GM23338 (cell line): ENCODE results near the gene LGALS1.

Experiments used
- CREB1 ChIP-seq: fragments of 250-450 bp; sonication (Bioruptor Pico); IDR thresholded peaks from 2 replicates; pipeline ENCODE4 v1.5.0; 2020; ENCODE audit warnings: low read depth, mild to moderate bottlenecking, moderate library complexity
- EZH2 ChIP-seq: fragments of 200-600 bp; sonication (generic); IDR thresholded peaks from one replicate; pipeline ENCODE4 v1.8.0; 2017; ENCODE audit warnings: antibody characterized with exemption, mild to moderate bottlenecking, low read depth; ENCODE audit not compliant: unreplicated experiment
- EZH2phosphoT487 ChIP-seq: fragments of 200-600 bp; sonication (generic); IDR thresholded peaks from one replicate; pipeline ENCODE4 v1.8.1; 2018; ENCODE audit warnings: antibody characterized with exemption; ENCODE audit not compliant: unreplicated experiment
- JUNB ChIP-seq: IDR thresholded peaks from one replicate; pipeline ENCODE4 v1.6.1; 2016; ENCODE audit warnings: antibody characterized with exemption; ENCODE audit not compliant: unreplicated experiment
- NANOG ChIP-seq: IDR thresholded peaks from 2 replicates; pipeline ENCODE4 v1.6.1; 2016; ENCODE audit warnings: antibody characterized with exemption, borderline replicate concordance
- POLR2AphosphoS5 ChIP-seq: IDR thresholded peaks from 2 replicates; pipeline ENCODE4 v1.6.1; 2016; ENCODE audit warnings: antibody characterized with exemption, low read depth
- ZNF331 ChIP-seq: fragments of 250-450 bp; sonication (Bioruptor Pico); IDR thresholded peaks from 2 replicates; pipeline ENCODE4 v1.5.0; 2020; ENCODE audit warnings: low read depth, mild to moderate bottlenecking, moderate library complexity
- TF ChIP-seq, protein P1 (sequence below), 2 experiments: fragments of 200-600 bp in 1 of 2; sonication (generic) in 1 of 2; conservative IDR thresholded peaks; 2 replicates each; pipeline versions ENCODE4 v1.5.1 to v1.6.1; 2016 to 2017; ENCODE audit warnings: antibody characterized with exemption in 2 of 2, low read depth in 2 of 2, mild to moderate bottlenecking in 2 of 2, moderate library complexity in 1 of 2
- TF ChIP-seq, protein P2 (sequence below): IDR thresholded peaks from one replicate; pipeline ENCODE4 v1.6.1; 2018; ENCODE audit warnings: antibody characterized with exemption; ENCODE audit not compliant: unreplicated experiment

DNA sequence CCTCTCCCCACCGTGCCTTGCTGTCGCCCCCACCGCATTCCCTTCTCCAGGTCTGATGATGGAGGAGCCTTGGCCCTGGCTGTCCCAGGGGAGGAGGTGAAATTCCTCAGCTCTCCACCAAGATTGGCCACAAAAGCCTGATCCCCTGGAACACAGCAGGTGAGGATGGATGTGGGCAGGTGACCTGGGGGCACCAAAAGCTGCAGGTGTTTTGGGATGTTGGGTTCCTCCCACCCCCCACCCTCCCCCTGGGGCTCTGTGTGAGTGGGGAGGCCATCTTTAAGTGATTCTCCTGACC lies 22.1 kb downstream of the LGALS1 start:
- TF ChIP-seq, protein P1, sequence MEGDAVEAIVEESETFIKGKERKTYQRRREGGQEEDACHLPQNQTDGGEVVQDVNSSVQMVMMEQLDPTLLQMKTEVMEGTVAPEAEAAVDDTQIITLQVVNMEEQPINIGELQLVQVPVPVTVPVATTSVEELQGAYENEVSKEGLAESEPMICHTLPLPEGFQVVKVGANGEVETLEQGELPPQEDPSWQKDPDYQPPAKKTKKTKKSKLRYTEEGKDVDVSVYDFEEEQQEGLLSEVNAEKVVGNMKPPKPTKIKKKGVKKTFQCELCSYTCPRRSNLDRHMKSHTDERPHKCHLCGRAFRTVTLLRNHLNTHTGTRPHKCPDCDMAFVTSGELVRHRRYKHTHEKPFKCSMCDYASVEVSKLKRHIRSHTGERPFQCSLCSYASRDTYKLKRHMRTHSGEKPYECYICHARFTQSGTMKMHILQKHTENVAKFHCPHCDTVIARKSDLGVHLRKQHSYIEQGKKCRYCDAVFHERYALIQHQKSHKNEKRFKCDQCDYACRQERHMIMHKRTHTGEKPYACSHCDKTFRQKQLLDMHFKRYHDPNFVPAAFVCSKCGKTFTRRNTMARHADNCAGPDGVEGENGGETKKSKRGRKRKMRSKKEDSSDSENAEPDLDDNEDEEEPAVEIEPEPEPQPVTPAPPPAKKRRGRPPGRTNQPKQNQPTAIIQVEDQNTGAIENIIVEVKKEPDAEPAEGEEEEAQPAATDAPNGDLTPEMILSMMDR (conservative IDR thresholded peaks at IDR 0.05; ENCODE audit: low read depth in 2 of 2) = no peak
- no peak for TF ChIP-seq EZH2phosphoT487
- peak; percentile 34 for TF ChIP-seq JUNB
- no peak for TF ChIP-seq EZH2
- TF ChIP-seq, protein P2, sequence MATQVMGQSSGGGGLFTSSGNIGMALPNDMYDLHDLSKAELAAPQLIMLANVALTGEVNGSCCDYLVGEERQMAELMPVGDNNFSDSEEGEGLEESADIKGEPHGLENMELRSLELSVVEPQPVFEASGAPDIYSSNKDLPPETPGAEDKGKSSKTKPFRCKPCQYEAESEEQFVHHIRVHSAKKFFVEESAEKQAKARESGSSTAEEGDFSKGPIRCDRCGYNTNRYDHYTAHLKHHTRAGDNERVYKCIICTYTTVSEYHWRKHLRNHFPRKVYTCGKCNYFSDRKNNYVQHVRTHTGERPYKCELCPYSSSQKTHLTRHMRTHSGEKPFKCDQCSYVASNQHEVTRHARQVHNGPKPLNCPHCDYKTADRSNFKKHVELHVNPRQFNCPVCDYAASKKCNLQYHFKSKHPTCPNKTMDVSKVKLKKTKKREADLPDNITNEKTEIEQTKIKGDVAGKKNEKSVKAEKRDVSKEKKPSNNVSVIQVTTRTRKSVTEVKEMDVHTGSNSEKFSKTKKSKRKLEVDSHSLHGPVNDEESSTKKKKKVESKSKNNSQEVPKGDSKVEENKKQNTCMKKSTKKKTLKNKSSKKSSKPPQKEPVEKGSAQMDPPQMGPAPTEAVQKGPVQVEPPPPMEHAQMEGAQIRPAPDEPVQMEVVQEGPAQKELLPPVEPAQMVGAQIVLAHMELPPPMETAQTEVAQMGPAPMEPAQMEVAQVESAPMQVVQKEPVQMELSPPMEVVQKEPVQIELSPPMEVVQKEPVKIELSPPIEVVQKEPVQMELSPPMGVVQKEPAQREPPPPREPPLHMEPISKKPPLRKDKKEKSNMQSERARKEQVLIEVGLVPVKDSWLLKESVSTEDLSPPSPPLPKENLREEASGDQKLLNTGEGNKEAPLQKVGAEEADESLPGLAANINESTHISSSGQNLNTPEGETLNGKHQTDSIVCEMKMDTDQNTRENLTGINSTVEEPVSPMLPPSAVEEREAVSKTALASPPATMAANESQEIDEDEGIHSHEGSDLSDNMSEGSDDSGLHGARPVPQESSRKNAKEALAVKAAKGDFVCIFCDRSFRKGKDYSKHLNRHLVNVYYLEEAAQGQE = no peak
- TF ChIP-seq POLR2AphosphoS5 = no peak
- TF ChIP-seq NANOG = no peak
- no peak for TF ChIP-seq ZNF331
- TF ChIP-seq CREB1 = no peak
